ENCODE data around the gene CCDC201.
"Not testable (repeated sequence)": the region's sequence is repeated elsewhere in the genome, so short reads cannot be mapped to it uniquely, and the experiment has no call there.

Gene CCDC201

GRCh38 chr7:45829846-45830245 lies 43.0 kb downstream of the CCDC201 start:
- not testable (repeated sequence) for H4K20me1 ChIP-seq (ENCODE audit: insufficient read depth, low read length); H3K27me3 ChIP-seq (ENCODE audit: insufficient read depth, low read length); H3K4me1 ChIP-seq (ENCODE audit: insufficient read depth, low read length, severe bottlenecking); H3K36me3 ChIP-seq (ENCODE audit: insufficient read depth, low read length); H3K4me2 ChIP-seq (ENCODE audit: low read length); H2AFZ ChIP-seq (ENCODE audit: low read length); H3K9me3 ChIP-seq (ENCODE audit: low read length); H3K9me2 ChIP-seq (ENCODE audit: low read depth, low read length); H3K9ac ChIP-seq (ENCODE audit: low read length); H3K27ac ChIP-seq (ENCODE audit: low read depth, low read length, poor library complexity, severe bottlenecking); H3F3A ChIP-seq (ENCODE audit: insufficient read depth, low read length); H3K4me3 ChIP-seq (ENCODE audit: low read depth, low read length, poor library complexity, severe bottlenecking); H3K79me2 ChIP-seq (ENCODE audit: insufficient read depth, low read length)

DNA sequence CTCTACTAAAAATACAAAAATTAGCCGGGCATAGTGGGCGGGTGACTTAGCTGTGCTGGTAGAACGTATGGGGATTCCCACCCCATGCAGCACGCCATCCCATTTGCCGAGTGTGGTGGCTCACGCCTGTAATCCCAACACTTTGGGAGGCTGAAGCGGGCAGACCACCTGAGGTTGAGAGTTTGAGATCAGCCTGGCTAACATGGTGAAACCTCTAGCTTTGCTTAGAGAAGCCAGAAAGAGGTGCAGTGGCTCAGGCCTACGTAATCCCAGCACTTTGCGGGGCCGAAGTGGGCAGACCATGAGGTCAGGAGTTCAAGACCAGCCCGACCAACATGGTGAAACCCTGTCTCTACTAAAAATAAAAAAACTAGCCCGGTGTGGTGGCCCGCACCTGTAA lies 45.2 kb downstream of the CCDC201 start:
- H3K9ac ChIP-seq (ENCODE audit: low read length); H3K27me3 ChIP-seq (ENCODE audit: insufficient read depth, low read length); H3F3A ChIP-seq (ENCODE audit: insufficient read depth, low read length); H3K4me1 ChIP-seq (ENCODE audit: insufficient read depth, low read length, severe bottlenecking); H3K9me3 ChIP-seq (ENCODE audit: low read length); H3K9me2 ChIP-seq (ENCODE audit: low read depth, low read length); H3K27ac ChIP-seq (ENCODE audit: low read depth, low read length, poor library complexity, severe bottlenecking); H2AFZ ChIP-seq (ENCODE audit: low read length); H3K79me2 ChIP-seq (ENCODE audit: insufficient read depth, low read length); H3K36me3 ChIP-seq (ENCODE audit: insufficient read depth, low read length); H4K20me1 ChIP-seq (ENCODE audit: insufficient read depth, low read length); H3K4me3 ChIP-seq (ENCODE audit: low read depth, low read length, poor library complexity, severe bottlenecking); H3K4me2 ChIP-seq (ENCODE audit: low read length): not testable (repeated sequence)

DNA sequence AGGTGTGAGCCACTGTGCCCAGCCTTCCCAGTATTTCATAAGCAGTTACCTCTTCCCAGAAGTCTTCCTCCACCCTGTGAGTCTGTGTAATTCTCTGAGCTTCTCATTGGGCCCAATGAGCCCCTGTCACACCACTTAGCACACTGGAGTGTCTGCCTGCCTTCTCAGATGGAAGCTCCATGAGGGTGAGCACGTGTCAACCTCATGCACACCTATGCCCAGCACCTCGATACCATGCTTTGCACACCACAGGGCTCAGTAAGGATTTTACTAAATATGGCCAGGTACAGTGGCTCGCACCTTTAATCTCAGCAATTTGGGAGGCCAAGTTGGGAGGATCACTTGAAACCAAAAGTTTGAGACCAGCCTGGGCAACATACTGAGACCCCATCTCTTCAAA lies 46.3 kb downstream of the CCDC201 start:
- H3F3A ChIP-seq (ENCODE audit: insufficient read depth, low read length); H4K20me1 ChIP-seq (ENCODE audit: insufficient read depth, low read length); H3K4me3 ChIP-seq (ENCODE audit: low read depth, low read length, poor library complexity, severe bottlenecking); H3K9me2 ChIP-seq (ENCODE audit: low read depth, low read length); H3K79me2 ChIP-seq (ENCODE audit: insufficient read depth, low read length); H2AFZ ChIP-seq (ENCODE audit: low read length); H3K9me3 ChIP-seq (ENCODE audit: low read length); H3K36me3 ChIP-seq (ENCODE audit: insufficient read depth, low read length); H3K27ac ChIP-seq (ENCODE audit: low read depth, low read length, poor library complexity, severe bottlenecking); H3K4me2 ChIP-seq (ENCODE audit: low read length); H3K4me1 ChIP-seq (ENCODE audit: insufficient read depth, low read length, severe bottlenecking); H3K9ac ChIP-seq (ENCODE audit: low read length); H3K27me3 ChIP-seq (ENCODE audit: insufficient read depth, low read length): not testable (repeated sequence)

DNA sequence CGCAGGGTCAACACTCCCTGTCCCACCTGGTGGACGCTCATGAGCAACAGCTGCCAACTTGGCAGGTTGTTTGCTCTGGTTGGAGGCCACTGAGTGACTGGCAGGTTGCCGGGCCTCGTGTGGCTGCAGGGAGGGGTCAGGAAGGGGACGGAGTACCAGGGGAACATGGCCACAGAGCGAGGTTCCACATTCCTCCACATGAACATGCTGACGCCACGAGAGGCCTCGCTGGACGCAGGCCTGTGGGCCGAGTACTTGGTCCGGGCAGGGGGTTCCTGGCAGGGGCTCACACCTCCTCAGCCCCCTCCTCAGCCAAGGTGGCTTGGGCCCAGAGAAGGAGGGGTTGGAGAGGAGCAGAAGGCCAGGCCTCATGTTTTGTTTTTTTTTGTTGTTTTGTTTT lies 54.1 kb downstream of the CCDC201 start:
- not testable (repeated sequence) for H3K79me2 ChIP-seq (ENCODE audit: insufficient read depth, low read length); H3K36me3 ChIP-seq (ENCODE audit: insufficient read depth, low read length); H3K4me1 ChIP-seq (ENCODE audit: insufficient read depth, low read length, severe bottlenecking); H3F3A ChIP-seq (ENCODE audit: insufficient read depth, low read length); H3K27ac ChIP-seq (ENCODE audit: low read depth, low read length, poor library complexity, severe bottlenecking); H3K27me3 ChIP-seq (ENCODE audit: insufficient read depth, low read length); H3K9me3 ChIP-seq (ENCODE audit: low read length); H3K9me2 ChIP-seq (ENCODE audit: low read depth, low read length); H2AFZ ChIP-seq (ENCODE audit: low read length); H4K20me1 ChIP-seq (ENCODE audit: insufficient read depth, low read length); H3K4me3 ChIP-seq (ENCODE audit: low read depth, low read length, poor library complexity, severe bottlenecking); H3K4me2 ChIP-seq (ENCODE audit: low read length); H3K9ac ChIP-seq (ENCODE audit: low read length)

DNA sequence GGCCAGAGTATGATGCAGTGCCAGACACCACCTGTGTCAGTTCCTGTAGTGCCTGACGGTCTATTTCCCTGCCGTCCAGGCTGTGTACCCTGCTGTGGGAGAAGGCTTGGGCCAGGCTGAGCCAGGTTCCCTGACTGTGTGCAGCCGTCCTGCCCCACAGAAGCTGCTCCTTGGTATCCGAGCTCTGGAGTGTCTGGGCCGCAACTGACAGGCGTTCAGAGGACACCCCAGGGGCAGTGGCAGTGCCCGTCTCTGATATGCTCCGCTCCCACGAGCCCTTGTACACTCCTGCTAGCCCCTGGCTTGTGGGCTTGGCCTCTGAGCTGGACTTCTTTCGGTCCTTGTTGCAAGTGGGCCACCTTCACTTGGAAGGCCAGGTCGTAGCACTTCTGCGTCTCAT lies 55.0 kb downstream of the CCDC201 start:
- H3F3A ChIP-seq (ENCODE audit: insufficient read depth, low read length); H3K36me3 ChIP-seq (ENCODE audit: insufficient read depth, low read length); H3K9ac ChIP-seq (ENCODE audit: low read length); H3K27ac ChIP-seq (ENCODE audit: low read depth, low read length, poor library complexity, severe bottlenecking); H3K9me2 ChIP-seq (ENCODE audit: low read depth, low read length); H3K27me3 ChIP-seq (ENCODE audit: insufficient read depth, low read length); H3K4me2 ChIP-seq (ENCODE audit: low read length); H4K20me1 ChIP-seq (ENCODE audit: insufficient read depth, low read length); H3K9me3 ChIP-seq (ENCODE audit: low read length); H3K4me1 ChIP-seq (ENCODE audit: insufficient read depth, low read length, severe bottlenecking); H2AFZ ChIP-seq (ENCODE audit: low read length); H3K79me2 ChIP-seq (ENCODE audit: insufficient read depth, low read length); H3K4me3 ChIP-seq (ENCODE audit: low read depth, low read length, poor library complexity, severe bottlenecking): not testable (repeated sequence)

DNA sequence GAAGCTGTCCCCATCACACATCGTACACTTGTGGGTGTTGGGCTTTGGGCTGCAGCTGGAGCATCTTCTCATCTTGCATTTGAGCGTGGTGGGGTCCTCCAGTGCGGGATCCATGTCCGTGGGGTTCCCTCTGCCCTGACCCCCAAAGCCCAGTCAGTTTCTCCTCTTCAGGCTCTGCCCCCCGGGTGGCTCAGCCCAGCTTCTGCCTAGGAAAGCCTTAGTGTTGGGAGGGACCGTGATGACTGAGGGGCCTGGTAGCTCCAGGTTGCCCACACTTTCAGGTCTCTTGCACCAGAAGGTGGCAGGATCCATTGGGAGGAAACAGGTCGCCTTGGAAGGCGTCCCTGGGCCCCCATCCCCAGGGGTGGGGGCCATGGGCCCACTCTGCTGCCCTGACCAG lies 55.9 kb downstream of the CCDC201 start:
- not testable (repeated sequence) for H3K9me3 ChIP-seq (ENCODE audit: low read length); H3K36me3 ChIP-seq (ENCODE audit: insufficient read depth, low read length); H3K4me3 ChIP-seq (ENCODE audit: low read depth, low read length, poor library complexity, severe bottlenecking); H3K4me1 ChIP-seq (ENCODE audit: insufficient read depth, low read length, severe bottlenecking); H3K79me2 ChIP-seq (ENCODE audit: insufficient read depth, low read length); H3K9ac ChIP-seq (ENCODE audit: low read length); H4K20me1 ChIP-seq (ENCODE audit: insufficient read depth, low read length); H3K4me2 ChIP-seq (ENCODE audit: low read length); H2AFZ ChIP-seq (ENCODE audit: low read length); H3K27ac ChIP-seq (ENCODE audit: low read depth, low read length, poor library complexity, severe bottlenecking); H3F3A ChIP-seq (ENCODE audit: insufficient read depth, low read length); H3K27me3 ChIP-seq (ENCODE audit: insufficient read depth, low read length); H3K9me2 ChIP-seq (ENCODE audit: low read depth, low read length)

DNA sequence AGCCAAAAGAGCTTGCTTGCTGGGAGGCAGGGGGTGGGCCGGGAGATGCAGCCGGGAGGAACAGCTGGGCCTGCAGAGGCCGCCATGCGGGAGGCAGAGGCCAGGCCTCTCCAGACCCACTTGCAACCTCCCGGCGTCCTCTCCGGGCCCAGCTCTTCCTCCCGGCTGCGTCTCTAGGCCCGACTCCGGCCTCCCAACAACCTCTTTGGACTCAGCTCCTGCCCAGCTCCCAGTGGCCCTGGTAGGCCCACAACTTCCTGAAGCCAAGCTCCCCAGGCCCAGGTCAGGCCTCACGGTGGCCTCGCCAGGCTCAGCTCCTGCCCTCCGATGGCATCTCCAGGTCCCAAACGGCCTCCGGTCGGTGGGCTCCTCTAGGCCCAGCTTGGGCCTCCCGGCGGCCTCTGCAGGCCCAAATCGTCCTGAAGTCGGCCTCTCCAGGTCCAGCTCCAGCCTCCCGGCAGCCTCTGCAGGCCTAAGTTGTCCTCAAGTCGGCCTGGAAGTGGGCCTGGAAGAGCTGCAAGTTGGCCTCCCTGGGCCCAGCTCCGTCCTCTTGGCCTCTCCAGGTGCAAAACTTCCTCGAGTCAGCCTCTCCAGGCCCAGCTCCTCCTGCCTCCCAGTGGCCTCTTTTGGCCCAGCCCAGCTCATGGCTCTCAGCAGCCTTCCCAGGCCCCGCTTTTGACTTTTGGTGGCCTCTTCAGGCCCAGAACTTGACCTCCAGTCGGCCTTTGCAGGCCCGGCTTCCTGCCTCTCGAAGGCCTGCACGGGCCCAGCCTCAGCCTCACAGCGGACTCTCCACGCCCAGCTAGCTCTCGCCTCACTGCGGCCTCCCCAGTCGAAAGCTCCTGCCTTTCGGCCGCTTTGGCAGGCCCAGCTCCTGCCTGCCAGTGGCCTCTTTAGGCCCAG lies 58.4 kb downstream of the CCDC201 start:
- H3K4me3 ChIP-seq (ENCODE audit: low read depth, low read length, poor library complexity, severe bottlenecking); H3K27me3 ChIP-seq (ENCODE audit: insufficient read depth, low read length); H3K9me3 ChIP-seq (ENCODE audit: low read length); H3K4me1 ChIP-seq (ENCODE audit: insufficient read depth, low read length, severe bottlenecking); H2AFZ ChIP-seq (ENCODE audit: low read length); H3K4me2 ChIP-seq (ENCODE audit: low read length); H3K9me2 ChIP-seq (ENCODE audit: low read depth, low read length); H3K27ac ChIP-seq (ENCODE audit: low read depth, low read length, poor library complexity, severe bottlenecking); H3K36me3 ChIP-seq (ENCODE audit: insufficient read depth, low read length); H3K9ac ChIP-seq (ENCODE audit: low read length); H3K79me2 ChIP-seq (ENCODE audit: insufficient read depth, low read length); H3F3A ChIP-seq (ENCODE audit: insufficient read depth, low read length); H4K20me1 ChIP-seq (ENCODE audit: insufficient read depth, low read length): not testable (repeated sequence)

GRCh38 chr7:45813771-45814170 lies 59.1 kb downstream of the CCDC201 start:
- not testable (repeated sequence) for H3K9me3 ChIP-seq (ENCODE audit: low read length); H3K36me3 ChIP-seq (ENCODE audit: insufficient read depth, low read length); H3K4me2 ChIP-seq (ENCODE audit: low read length); H3K9me2 ChIP-seq (ENCODE audit: low read depth, low read length); H3K27ac ChIP-seq (ENCODE audit: low read depth, low read length, poor library complexity, severe bottlenecking); H3K9ac ChIP-seq (ENCODE audit: low read length); H3K4me1 ChIP-seq (ENCODE audit: insufficient read depth, low read length, severe bottlenecking); H3K27me3 ChIP-seq (ENCODE audit: insufficient read depth, low read length); H2AFZ ChIP-seq (ENCODE audit: low read length); H3F3A ChIP-seq (ENCODE audit: insufficient read depth, low read length); H3K79me2 ChIP-seq (ENCODE audit: insufficient read depth, low read length); H4K20me1 ChIP-seq (ENCODE audit: insufficient read depth, low read length); H3K4me3 ChIP-seq (ENCODE audit: low read depth, low read length, poor library complexity, severe bottlenecking)

All from OCI-LY1 (cell line).